ENCODE data around the gene CNKSR3.

CNKSR3 gene

DNA sequence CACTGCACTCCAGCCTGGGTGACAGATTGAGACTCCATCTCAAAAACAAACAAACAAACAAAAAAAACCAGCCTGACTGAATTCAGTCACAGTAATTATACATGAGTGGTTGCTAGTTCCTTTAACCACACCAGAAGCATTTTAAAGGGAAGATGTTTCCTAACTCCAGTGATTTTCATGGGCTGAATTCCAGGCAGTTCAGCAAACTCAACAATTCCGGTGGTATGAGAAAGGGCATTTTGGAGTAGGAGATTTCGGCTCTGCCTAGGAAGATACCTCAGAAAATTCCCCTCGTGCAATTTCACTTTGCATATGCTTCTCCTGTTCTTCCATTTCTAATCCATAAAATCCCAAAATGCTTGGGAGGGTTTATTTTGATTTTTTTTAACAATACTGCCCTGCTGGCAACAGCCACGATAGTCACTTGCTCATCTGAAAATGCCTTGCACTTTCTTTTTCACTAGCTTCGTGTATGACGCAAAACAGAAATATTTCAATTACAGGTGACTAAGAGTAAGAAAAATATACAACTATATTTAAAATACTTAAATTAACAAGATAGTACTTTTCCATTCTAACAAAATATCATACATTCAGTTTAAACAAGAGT lies 105.6 kb downstream of the CNKSR3 start:
- TF ChIP-seq, protein P1, sequence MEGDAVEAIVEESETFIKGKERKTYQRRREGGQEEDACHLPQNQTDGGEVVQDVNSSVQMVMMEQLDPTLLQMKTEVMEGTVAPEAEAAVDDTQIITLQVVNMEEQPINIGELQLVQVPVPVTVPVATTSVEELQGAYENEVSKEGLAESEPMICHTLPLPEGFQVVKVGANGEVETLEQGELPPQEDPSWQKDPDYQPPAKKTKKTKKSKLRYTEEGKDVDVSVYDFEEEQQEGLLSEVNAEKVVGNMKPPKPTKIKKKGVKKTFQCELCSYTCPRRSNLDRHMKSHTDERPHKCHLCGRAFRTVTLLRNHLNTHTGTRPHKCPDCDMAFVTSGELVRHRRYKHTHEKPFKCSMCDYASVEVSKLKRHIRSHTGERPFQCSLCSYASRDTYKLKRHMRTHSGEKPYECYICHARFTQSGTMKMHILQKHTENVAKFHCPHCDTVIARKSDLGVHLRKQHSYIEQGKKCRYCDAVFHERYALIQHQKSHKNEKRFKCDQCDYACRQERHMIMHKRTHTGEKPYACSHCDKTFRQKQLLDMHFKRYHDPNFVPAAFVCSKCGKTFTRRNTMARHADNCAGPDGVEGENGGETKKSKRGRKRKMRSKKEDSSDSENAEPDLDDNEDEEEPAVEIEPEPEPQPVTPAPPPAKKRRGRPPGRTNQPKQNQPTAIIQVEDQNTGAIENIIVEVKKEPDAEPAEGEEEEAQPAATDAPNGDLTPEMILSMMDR (IDR thresholded peaks at IDR 0.05; ENCODE audit: extremely low read depth, missing control alignments), result no peak
- no peak for DNase-seq (ENCODE audit: low spot score)

DNA sequence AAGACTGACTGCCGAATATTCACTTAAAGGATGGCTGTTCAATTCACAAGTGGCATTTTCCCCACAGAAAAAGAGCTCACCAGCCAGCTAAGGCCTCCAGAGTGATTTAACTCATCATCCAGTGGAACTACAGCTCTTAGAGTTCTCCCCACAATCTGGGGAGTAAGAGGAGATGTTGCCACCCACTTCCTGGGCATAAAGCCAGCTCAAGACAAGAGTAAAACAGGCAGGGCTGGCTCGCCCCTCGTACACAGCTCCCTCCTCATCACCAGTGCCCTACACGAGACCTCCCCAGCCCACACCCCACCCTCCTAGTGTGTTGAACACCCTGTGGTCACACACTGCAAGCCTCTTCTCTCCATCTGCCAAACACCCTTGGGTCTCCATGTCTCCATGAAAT lies 106.7 kb downstream of the CNKSR3 start:
- TF ChIP-seq, protein P1 (IDR thresholded peaks at IDR 0.05; ENCODE audit: extremely low read depth, missing control alignments), result no peak
- no peak for DNase-seq (ENCODE audit: low spot score)

DNA sequence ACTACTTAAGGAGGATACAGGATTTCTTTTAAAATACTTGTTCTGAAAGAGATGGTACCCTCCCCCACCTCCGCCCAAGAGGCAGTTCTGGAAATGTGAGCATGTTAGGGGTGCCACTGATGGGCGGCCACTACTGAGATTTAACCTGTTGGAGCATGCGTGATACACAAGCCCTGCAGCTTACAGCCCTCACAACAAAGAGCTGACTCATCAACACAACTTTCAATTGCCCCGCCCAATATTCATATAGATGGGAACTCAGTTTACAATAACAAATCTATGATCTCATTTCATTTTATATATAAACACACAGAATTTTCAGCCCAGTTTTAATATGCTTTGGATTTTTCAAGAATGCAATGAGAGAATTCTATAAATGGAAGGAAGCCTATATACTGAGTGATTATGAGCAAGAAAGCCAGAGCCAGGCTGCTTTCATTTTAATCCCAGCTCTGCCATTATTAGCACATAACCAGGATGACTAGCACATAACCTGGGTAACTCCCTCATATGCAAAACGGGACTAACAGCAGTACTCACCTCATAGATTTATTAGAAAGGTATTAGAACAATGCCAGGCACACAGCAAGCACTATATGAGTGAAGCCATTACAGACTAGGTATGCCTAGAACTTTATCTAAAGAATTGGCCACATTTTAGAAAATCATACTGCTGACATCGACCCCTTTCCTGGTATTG lies 108.3 kb downstream of the CNKSR3 start:
- DNase-seq (ENCODE audit: low spot score), result no peak
- TF ChIP-seq, protein P1 (IDR thresholded peaks at IDR 0.05; ENCODE audit: extremely low read depth, missing control alignments), result no peak

DNA sequence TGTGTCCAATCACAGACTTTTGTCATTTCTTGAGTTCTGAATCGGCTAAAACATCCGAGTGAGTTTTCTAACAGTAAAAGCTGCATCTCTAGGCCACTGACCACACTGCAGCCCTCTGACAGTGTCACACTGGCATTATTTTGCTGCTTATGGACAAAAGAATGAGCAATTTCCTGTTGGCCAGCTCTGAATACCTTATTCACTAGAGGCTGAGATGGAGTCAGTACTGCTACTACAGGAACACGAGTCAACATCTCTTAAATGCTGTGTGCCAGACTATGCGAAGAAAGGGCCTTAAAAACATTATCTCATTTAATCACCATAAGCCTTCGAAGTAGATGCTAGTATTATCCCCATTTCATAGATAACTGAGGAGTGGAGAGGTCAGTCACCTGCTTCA lies 111.4 kb downstream of the CNKSR3 start:
- no peak for DNase-seq (ENCODE audit: low spot score)
- TF ChIP-seq, protein P1 (IDR thresholded peaks at IDR 0.05; ENCODE audit: extremely low read depth, missing control alignments), result no peak

DNA sequence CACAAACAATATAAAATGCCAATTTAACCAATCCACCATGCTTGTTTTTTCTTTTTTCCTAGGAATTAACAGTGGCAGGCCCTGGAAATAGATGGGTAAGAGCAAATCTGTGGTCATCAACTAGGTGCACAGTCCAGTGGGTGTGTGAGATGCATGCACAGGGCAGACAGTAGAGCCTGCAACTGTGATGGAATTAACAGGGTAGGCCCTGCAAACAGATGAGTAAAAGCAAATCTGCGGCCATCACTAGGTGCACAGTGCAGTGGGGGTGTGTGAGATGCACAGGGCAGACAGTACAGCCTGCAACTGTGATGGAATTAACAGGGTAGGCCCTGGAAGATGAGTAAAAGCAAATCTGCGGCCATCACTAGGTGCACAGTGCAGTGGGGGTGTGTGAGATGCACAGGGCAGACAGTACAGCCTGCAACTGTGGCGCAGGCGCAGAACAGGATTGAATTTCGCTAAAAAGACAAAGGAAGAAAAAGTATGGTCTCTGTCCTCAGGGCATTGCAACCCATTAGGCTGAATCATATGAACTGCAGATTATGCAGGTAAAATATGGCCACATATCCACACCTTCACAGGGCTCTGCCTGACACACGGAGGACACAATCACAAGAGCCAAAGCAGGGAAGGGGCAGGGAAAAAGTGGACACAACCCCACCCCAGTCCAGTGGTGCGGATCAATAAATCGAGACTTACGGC lies 112.8 kb downstream of the CNKSR3 start:
- TF ChIP-seq, protein P1 (IDR thresholded peaks at IDR 0.05; ENCODE audit: extremely low read depth, missing control alignments), result no peak
- no peak for DNase-seq (ENCODE audit: low spot score)

DNA sequence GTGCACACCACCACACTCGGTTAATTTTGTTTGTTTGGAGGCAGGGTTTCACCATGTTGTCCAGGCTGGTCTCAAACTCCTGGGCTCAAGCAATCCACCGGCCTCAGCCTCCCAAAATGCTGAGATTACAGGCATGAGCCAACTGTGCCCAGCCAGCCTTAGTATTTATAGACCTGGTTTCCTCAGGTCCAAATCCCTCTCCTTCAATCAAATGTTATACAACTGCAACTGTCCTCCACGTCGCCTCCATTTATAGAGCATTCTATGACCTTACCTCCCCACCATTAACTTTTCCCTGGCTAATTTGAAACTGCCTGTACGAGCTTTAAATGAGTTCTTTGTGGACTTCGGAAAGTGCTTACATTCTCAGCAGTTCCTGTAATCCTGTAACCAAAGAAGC lies 114.6 kb downstream of the CNKSR3 start:
- TF ChIP-seq, protein P1 (IDR thresholded peaks at IDR 0.05; ENCODE audit: extremely low read depth, missing control alignments), result no peak
- no peak for DNase-seq (ENCODE audit: low spot score)

DNA sequence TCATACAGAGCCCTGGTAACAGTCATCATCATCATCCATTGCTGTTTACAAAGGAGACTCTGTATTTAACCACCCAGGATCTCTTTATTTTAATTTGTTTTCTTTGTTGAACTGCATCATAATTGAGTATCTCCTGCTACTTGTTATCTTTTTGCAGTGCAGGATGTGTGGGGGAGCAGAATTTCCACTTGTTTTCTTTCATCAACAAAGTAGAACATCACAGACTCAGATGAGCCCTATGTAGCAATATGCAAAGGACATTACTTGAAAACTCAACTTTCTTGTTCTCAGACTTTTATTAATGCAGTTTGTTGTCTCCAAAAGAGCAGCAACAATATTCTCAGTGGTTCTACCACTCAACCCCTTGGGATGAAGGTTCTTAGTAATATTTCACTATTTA lies 115.2 kb downstream of the CNKSR3 start:
- TF ChIP-seq, protein P1 (IDR thresholded peaks at IDR 0.05; ENCODE audit: extremely low read depth, missing control alignments), result no peak
- no peak for DNase-seq (ENCODE audit: low spot score)
